ENCODE measurements around the gene TCN1.

DNA sequence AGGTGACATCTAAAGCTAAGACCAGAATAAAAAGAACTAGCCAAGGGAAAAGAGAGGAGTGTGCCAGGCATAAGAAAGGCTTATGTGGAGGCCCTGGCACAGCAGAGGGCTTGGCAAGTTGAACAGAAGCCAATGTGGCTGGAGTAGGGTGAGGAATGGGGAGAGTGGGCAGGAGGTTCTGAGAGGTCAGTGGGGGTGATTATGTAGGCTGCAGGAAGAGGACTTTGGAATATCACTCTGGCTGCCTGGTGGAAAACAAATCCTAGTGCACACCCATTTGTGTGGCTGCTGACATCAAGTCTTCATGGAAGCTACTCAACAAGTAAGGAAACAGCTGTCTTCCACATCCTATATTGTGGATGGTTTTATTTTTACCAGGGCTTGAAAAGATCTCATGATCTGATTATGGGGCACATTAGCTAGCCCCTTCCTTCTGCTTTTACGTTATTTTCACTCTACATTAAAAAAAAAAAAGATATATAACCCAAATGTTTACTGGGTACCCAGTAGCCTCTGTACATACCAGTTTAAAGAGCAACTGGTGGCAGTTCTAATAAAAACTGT, 59.2 kb downstream of the TCN1 start:
- TF ChIP-seq, protein P1, sequence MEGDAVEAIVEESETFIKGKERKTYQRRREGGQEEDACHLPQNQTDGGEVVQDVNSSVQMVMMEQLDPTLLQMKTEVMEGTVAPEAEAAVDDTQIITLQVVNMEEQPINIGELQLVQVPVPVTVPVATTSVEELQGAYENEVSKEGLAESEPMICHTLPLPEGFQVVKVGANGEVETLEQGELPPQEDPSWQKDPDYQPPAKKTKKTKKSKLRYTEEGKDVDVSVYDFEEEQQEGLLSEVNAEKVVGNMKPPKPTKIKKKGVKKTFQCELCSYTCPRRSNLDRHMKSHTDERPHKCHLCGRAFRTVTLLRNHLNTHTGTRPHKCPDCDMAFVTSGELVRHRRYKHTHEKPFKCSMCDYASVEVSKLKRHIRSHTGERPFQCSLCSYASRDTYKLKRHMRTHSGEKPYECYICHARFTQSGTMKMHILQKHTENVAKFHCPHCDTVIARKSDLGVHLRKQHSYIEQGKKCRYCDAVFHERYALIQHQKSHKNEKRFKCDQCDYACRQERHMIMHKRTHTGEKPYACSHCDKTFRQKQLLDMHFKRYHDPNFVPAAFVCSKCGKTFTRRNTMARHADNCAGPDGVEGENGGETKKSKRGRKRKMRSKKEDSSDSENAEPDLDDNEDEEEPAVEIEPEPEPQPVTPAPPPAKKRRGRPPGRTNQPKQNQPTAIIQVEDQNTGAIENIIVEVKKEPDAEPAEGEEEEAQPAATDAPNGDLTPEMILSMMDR (IDR thresholded peaks at IDR 0.05), result no peak
- TF ChIP-seq POLR2A (IDR thresholded peaks at IDR 0.05), result no peak
